HepG2 (cell line): ENCODE measurements around the gene MYH10. TPM values are rescaled to one million over a fixed set of nuclear protein-coding genes. Genes with fewer than 3 reads are reported as not detected.

Experiments
- CEBPG ChIP-seq: IDR thresholded peaks from 2 replicates; pipeline ENCODE4 v1.6.1; 2016
- HDAC2 ChIP-seq: sonication (generic); formaldehyde crosslinking; IDR thresholded peaks from 2 replicates; pipeline ENCODE4 v1.4.0; 2020; ENCODE audit warnings: missing genetic modification reagents
- HIVEP1 ChIP-seq: sonication (generic); formaldehyde crosslinking; IDR thresholded peaks from 2 replicates; pipeline ENCODE4 v1.4.0; 2020; ENCODE audit warnings: mild to moderate bottlenecking, missing genetic modification reagents
- IKZF4 ChIP-seq: sonication (generic); formaldehyde crosslinking; IDR thresholded peaks from 2 replicates; pipeline ENCODE4 v1.5.1; 2020; ENCODE audit warnings: borderline replicate concordance, mild to moderate bottlenecking, low read depth, missing genetic modification reagents; ENCODE audit errors: not compliant biosample characterization
- MLXIP ChIP-seq: sonication (generic); formaldehyde crosslinking; IDR thresholded peaks from 2 replicates; pipeline ENCODE4 v1.9.0; 2021; ENCODE audit warnings: missing genetic modification reagents, borderline replicate concordance
- NFIB ChIP-seq: sonication (generic); formaldehyde crosslinking; IDR thresholded peaks from 2 replicates; pipeline ENCODE4 v1.9.0; 2021; ENCODE audit warnings: missing genetic modification reagents, mild to moderate bottlenecking, borderline replicate concordance
- NFKB2 ChIP-seq: sonication (generic); formaldehyde crosslinking; IDR thresholded peaks from 2 replicates; pipeline ENCODE4 v1.4.0; 2020; ENCODE audit warnings: missing genetic modification reagents, borderline replicate concordance
- PHF20 ChIP-seq: sonication (generic); formaldehyde crosslinking; IDR thresholded peaks from 2 replicates; pipeline ENCODE4 v1.5.0; 2020; ENCODE audit warnings: mild to moderate bottlenecking, missing genetic modification reagents
- ZBTB7A ChIP-seq: sonication (generic); formaldehyde crosslinking; IDR thresholded peaks from 2 replicates; pipeline ENCODE4 v1.8.0; 2022; ENCODE audit warnings: mild to moderate bottlenecking, missing genetic modification reagents
- ZC3H4 ChIP-seq: sonication (generic); formaldehyde crosslinking; IDR thresholded peaks from 2 replicates; pipeline ENCODE4 v1.4.0; 2020; ENCODE audit warnings: missing genetic modification reagents, borderline replicate concordance
- ZGPAT ChIP-seq: IDR thresholded peaks from 2 replicates; pipeline ENCODE4 v1.6.1; 2016; ENCODE audit warnings: mild to moderate bottlenecking
- ZKSCAN1 ChIP-seq: fragments of 150-350 bp; IDR thresholded peaks from 2 replicates; pipeline ENCODE4 v1.6.1; 2014; ENCODE audit warnings: low read length
- ZNF160 ChIP-seq: sonication (generic); formaldehyde crosslinking; IDR thresholded peaks from 2 replicates; pipeline ENCODE4 v1.8.0; 2022; ENCODE audit warnings: mild to moderate bottlenecking, inconsistent platforms, missing genetic modification reagents
- ZNF3 ChIP-seq: IDR thresholded peaks from 2 replicates; pipeline ENCODE4 v1.7.0; 2017; ENCODE audit warnings: inconsistent platforms
- ZNF354B ChIP-seq: sonication (generic); formaldehyde crosslinking; IDR thresholded peaks from 2 replicates; pipeline ENCODE4 v1.8.0; 2022; ENCODE audit warnings: mild to moderate bottlenecking, missing genetic modification reagents
- ZNF407 ChIP-seq: sonication (generic); formaldehyde crosslinking; IDR thresholded peaks from one replicate; pipeline ENCODE4 v1.5.1; 2020; ENCODE audit warnings: mild to moderate bottlenecking, missing genetic modification reagents; ENCODE audit errors: not compliant biosample characterization
- ZNF446 ChIP-seq: sonication (generic); formaldehyde crosslinking; IDR thresholded peaks from 2 replicates; pipeline ENCODE4 v1.5.0; 2020; ENCODE audit warnings: mild to moderate bottlenecking, missing genetic modification reagents
- polyA plus RNA-seq, 8 experiments: library from polyadenylated mRNA; depleted of rRNA in 3 of 8; stranded (reverse) in 7 of 8; unstranded in 1 of 8; fragments of >200 nt; fragmentation: Illumina TruSeq in 4 of 8; extraction: Trizol in 4 of 8; gene quantifications; 2 replicates each; pipeline versions ENCODE4 v1.2.1 to v1.2.3, GENCODE V29; 2011 to 2016; ENCODE audit warnings: low read depth in 4 of 8, missing spikeins in 1 of 8, mixed read lengths in 1 of 8; ENCODE audit not compliant: insufficient read depth in 1 of 8
- total RNA-seq, 5 experiments: library from RNA; depleted of rRNA; stranded (reverse); fragments of >200 nt; fragmentation: Illumina TruSeq; extraction: Trizol; gene quantifications; 2 replicates each; pipeline ENCODE4 v1.2.3, GENCODE V29; 2016; ENCODE audit warnings: low read depth in 1 of 5

Gene MYH10
- total and polyA plus RNA-seq, 2 of the 13 experiments (the other 11 are each of a cell fraction or from before 2014, with no cell fraction given): 43.4 to 68.6 TPM

- TF ChIP-seq ZNF407 (CRISPR knock-in tag) (no peak), HIVEP1 (no peak), IKZF4 (CRISPR knock-in tag) (peak; percentile 81), PHF20 (CRISPR knock-in tag) (no peak), MLXIP (CRISPR knock-in tag) (peak; percentile 46; the same call in 1 of the 2 replicates), NFKB2 (CRISPR knock-in tag) (peak; percentile 44; the same call in 1 of the 2 replicates), ZNF3 (CRISPR knock-in tag) (no peak), ZNF446 (no peak), CEBPG (0 out of 2 replicates have a peak, but pooled peaks have one; percentile 7), ZC3H4 (CRISPR knock-in tag) (no peak), ZNF160 (CRISPR knock-in tag) (peak; percentile 54; the same call in 1 of the 2 replicates), ZNF354B (CRISPR knock-in tag) (no peak), HDAC2 (peak; percentile 35; the same call in 1 of the 2 replicates), ZBTB7A (CRISPR knock-in tag) (peak; percentile 80; the same call in 1 of the 2 replicates), NFIB (CRISPR knock-in tag) (no peak), ZKSCAN1 (no peak), ZGPAT (CRISPR knock-in tag) (peak; percentile 54; the same call in 1 of the 2 replicates)
These were observed 453 bp upstream of the MYH10 start (continued) for GRCh38 chr17:8630802-8631553.
